Ammon's horn (tissue), 1 donor: Measurements from ENCODE around the gene CDY1B.
"Not testable (repeated sequence)": the region's sequence is repeated elsewhere in the genome, so short reads cannot be mapped to it uniquely, and the experiment has no call there.

Source experiments
- DNase-seq: peaks from one replicate; pipeline ENCODE4 v3.0.0-alpha.2; 2016; ENCODE audit warnings: low spot score

The CDY1B gene, protein sequence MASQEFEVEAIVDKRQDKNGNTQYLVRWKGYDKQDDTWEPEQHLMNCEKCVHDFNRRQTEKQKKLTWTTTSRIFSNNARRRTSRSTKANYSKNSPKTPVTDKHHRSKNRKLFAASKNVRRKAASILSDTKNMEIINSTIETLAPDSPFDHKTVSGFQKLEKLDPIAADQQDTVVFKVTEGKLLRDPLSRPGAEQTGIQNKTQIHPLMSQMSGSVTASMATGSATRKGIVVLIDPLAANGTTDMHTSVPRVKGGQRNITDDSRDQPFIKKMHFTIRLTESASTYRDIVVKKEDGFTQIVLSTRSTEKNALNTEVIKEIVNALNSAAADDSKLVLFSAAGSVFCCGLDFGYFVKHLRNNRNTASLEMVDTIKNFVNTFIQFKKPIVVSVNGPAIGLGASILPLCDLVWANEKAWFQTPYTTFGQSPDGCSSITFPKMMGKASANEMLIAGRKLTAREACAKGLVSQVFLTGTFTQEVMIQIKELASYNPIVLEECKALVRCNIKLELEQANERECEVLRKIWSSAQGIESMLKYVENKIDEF

GRCh38 chrY:24047919-24048318, at the start of gene CDY1B:
Gene CDY1B (minus strand): TSS chrY:24048019. CDS start chrY:24047688, 331 bp downstream.
- DNase-seq: not testable (repeated sequence)

DNA sequence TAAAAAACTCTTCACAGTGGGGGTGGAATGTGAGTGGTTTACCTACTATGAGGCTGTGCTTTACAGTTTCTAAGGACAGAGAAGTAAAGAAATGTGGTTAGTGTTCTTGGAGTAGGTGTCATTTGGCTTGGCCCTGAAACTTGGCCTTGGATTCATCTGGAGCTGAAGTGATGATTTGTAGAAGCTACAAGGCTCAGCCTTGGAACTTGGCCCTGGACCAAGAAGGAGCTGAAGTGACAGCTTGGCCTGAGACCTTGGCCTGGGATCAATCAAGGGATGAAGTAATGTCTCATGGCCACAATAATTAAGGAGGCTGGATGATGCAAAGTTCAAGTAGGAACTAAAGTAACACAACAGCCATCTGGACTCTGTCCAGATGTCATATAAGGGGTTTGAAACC, 1.7 kb upstream of the CDY1B start:
- DNase-seq: not testable (repeated sequence)

- not testable (repeated sequence) for DNase-seq
Observed at GRCh38 chrY:24043209-24043608, 4.6 kb downstream of the CDY1B start.

GRCh38 chrY:24039008-24039718, 8.7 kb downstream of the CDY1B start:
- not testable (repeated sequence) for DNase-seq

DNA sequence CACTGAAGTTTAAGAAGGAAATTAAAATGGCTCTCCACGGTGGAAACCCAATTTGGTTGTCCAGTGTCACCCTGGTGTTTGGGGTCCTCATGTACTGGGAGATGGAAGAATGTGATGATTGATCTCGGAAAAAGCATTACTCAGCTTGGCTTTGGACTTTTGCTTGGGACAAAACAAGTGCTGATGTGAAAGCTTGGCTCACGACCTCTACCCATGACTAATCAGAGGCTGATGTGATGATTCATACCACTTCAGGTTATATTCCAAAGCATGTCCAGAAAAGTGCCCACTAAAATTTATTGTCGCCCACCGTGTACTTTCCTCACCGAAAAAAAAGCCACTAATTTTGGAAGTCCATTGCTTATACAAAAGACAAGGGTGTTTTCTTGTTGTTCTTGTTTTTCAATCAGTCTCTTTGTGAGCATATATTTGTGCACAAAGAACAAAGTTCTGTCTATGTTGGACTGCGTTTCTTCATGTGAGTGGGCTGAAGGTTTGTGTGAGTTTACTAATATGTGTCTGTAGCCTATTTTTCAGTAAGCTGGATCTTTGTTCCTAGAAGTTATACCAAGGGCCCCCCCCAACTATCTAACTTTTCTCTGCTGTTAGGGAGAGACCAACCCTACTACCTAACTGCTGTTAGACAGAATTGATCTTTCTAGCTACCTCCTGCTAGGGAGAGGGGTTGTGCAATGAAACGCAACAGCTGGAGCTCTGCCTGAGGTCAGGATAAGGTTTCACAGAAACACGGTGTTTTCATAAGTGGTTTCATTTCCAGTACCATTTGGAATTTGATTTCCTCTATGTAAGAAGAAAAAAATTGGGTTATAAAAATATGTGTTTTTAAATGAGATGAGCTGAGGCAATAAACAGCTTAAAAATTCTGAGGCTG, 21.4 kb downstream of the CDY1B start:
- not testable (repeated sequence) for DNase-seq
